Keratinocyte (primary cell): Measurements from ENCODE around the gene GJD2. TPM values are rescaled to one million over a fixed set of nuclear protein-coding genes. Genes with fewer than 3 reads are reported as not detected.

ENCODE experiments used
- DNase-seq: peaks from one replicate; pipeline ENCODE4 v3.0.0-alpha.2; 2011; ENCODE audit warnings: low read depth, missing footprints, low spot score
- FAIRE-seq: peaks from 2 replicates; lab custom pipeline; 2011; peaks lifted over from hg19 to GRCh38; lab: Jason Lieb, UNC
- H2AFZ ChIP-seq: 2 replicates; pipeline ENCODE4 v1.6.0; 2012; ENCODE audit warnings: low read length, control low read depth, inconsistent platforms; ENCODE audit not compliant: control insufficient read depth
- H3K27ac ChIP-seq: 2 replicates; pipeline ENCODE4 v1.5.1; 2011; ENCODE audit warnings: low read length; ENCODE audit not compliant: control insufficient read depth, insufficient read depth
- H3K27me3 ChIP-seq: 3 replicates; pipeline ENCODE4 v1.6.0; 2011; ENCODE audit warnings: low read length; ENCODE audit not compliant: control insufficient read depth, insufficient read depth; ENCODE audit errors: extremely low read depth
- H3K36me3 ChIP-seq, 2 experiments: 2 replicates in 1 of 2; 3 replicates in 1 of 2; pipeline ENCODE4 v1.5.1; 2011; ENCODE audit warnings: low read length in 2 of 2, mild to moderate bottlenecking in 1 of 2; ENCODE audit not compliant: control insufficient read depth in 2 of 2, insufficient read depth in 2 of 2; ENCODE audit errors: extremely low read depth in 1 of 2
- H3K4me1 ChIP-seq: 3 replicates; pipeline ENCODE4 v1.5.1; 2011; ENCODE audit warnings: low read length; ENCODE audit not compliant: control insufficient read depth, insufficient read depth; ENCODE audit errors: extremely low read depth
- H3K4me2 ChIP-seq: 3 replicates; pipeline ENCODE4 v1.6.0; 2011; ENCODE audit warnings: low read depth, low read length; ENCODE audit not compliant: control insufficient read depth, insufficient read depth; ENCODE audit errors: extremely low read depth
- H3K4me3 ChIP-seq, 3 experiments: fragments of 200-600 bp in 1 of 3; sonication (generic) in 1 of 3; 2 replicates in 2 of 3; 3 replicates in 1 of 3; pipeline ENCODE4 v1.5.1; 2011 to 2016; ENCODE audit warnings: low read length in 3 of 3, mild to moderate bottlenecking in 3 of 3, control low read depth in 2 of 3, inconsistent platforms in 1 of 3, low read depth in 1 of 3, mixed read lengths in 1 of 3, mixed run types in 1 of 3, moderate library complexity in 1 of 3; ENCODE audit not compliant: control insufficient read depth in 2 of 3, insufficient read depth in 2 of 3; ENCODE audit errors: extremely low read depth in 1 of 3
- H3K79me2 ChIP-seq: 2 replicates; pipeline ENCODE4 v1.6.0; 2012; ENCODE audit warnings: low read length; ENCODE audit not compliant: control insufficient read depth, insufficient read depth
- H3K9ac ChIP-seq: 3 replicates; pipeline ENCODE4 v1.6.0; 2011; ENCODE audit warnings: low read length; ENCODE audit not compliant: control insufficient read depth, insufficient read depth; ENCODE audit errors: extremely low read depth
- H3K9me1 ChIP-seq: 3 replicates; pipeline ENCODE4 v1.6.0; 2011; ENCODE audit warnings: low read length; ENCODE audit not compliant: control insufficient read depth, insufficient read depth; ENCODE audit errors: extremely low read depth
- H3K9me3 ChIP-seq: 2 replicates; pipeline ENCODE4 v1.5.1; 2012; ENCODE audit warnings: low read depth, low read length; ENCODE audit not compliant: control insufficient read depth
- H4K20me1 ChIP-seq: 3 replicates; pipeline ENCODE4 v1.6.0; 2011; ENCODE audit warnings: low read length; ENCODE audit not compliant: control insufficient read depth, insufficient read depth; ENCODE audit errors: extremely low read depth
- CTCF ChIP-seq, 3 experiments: IDR thresholded peaks in 1 of 3; conservative IDR thresholded peaks in 1 of 3; optimal IDR thresholded peaks in 1 of 3; 2 replicates in 2 of 3; 3 replicates in 1 of 3; pipeline versions ENCODE3 to v1.5.1; 2011; ENCODE audit warnings: low read length in 3 of 3, mild to moderate bottlenecking in 3 of 3, moderate library complexity in 2 of 3, control low read depth in 1 of 3, inconsistent platforms in 1 of 3; ENCODE audit not compliant: insufficient read depth in 2 of 3; ENCODE audit errors: extremely low read depth in 1 of 3
- EZH2 ChIP-seq: IDR thresholded peaks from one replicate; pipeline ENCODE4 v1.6.1; 2012; ENCODE audit warnings: inconsistent platforms, mild to moderate bottlenecking, low read length, moderate library complexity
- dilution Hi-C: fragments of 300-500 bp; cut with MboI; formaldehyde crosslinking; loops from one replicate; pipeline ENCODE4 v1.7.0; 2020; ENCODE audit warnings: low sequenced_read_pairs; ENCODE audit not compliant: extremely low pct_ligation_motif_present
- polyA plus RNA-seq, 5 experiments: library from polyadenylated mRNA; depleted of rRNA in 3 of 5; stranded (reverse) in 3 of 5; stranded (forward) in 1 of 5; unstranded in 1 of 5; fragments of >200 nt; gene quantifications; 1 replicate in 1 of 5; 2 replicates in 3 of 5; 3 replicates in 1 of 5; pipeline versions ENCODE4 v1.2.1 to v1.2.3, GENCODE V29; 2011 to 2012; ENCODE audit warnings: missing spikeins in 2 of 5, low read depth in 1 of 5, low replicate concordance in 1 of 5

GJD2 gene
- polyA plus RNA-seq, 1 donor (not counting 4 experiments of a cell fraction or from before 2014, with no cell fraction given): not detected

GRCh38 chr15:34769711-34770110 is 14.9 kb upstream of the GJD2 start:
- no peak for FAIRE-seq

DNA sequence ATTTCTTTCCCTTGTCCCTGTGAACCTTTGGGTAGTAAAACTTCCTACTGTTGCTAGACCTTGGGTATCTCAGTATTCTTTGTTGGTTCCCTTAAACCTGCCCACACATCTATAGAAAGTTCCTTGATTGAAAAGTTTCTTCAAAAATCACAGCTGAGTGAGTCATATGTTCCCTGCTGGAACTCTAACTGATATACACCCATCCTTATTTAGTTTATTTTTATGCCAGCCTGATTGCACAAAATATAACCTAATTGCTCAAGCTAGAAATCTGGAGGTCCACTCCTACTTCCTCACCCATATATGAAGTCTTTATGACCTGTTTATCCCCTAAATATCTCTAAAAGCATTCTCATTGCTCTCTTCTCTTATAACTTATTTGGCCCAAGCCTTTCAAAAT is 13.7 kb upstream of the GJD2 start:
- Histone ChIP-seq H3K4me3 (no peak overlapping the region), H3K9me1 (no peaks in the 10 kb centered on the region), H3K27me3 (peaks cover 4% of the 10 kb centered on the region), H3K79me2 (no peaks in the 10 kb centered on the region), H3K27ac (no peak overlapping the region), H3K4me1 (no peaks in the 10 kb centered on the region), H3K4me2 (no peak overlapping the region), H3K9ac (no peak overlapping the region), H2AFZ (no peak overlapping the region), H4K20me1 (no peaks in the 10 kb centered on the region), H3K36me3 (no peaks in the 10 kb centered on the region), H3K9me3 (no peaks in the 10 kb centered on the region)
- FAIRE-seq (no peak), DNase-seq (no peak)
- dilution Hi-C loops: no loop called here
- TF ChIP-seq EZH2: no peak
- TF ChIP-seq CTCF (optimal IDR thresholded peaks at IDR 0.05 in 1 of 3, IDR thresholded peaks at IDR 0.05 in 1 of 3, conservative IDR thresholded peaks at IDR 0.05 in 1 of 3; ENCODE audit: extremely low read depth in 1 of 3, insufficient read depth in 2 of 3, low read length in 3 of 3): no peak

More at GRCh38 chr15:34769711-34770110, 14.9 kb upstream of the GJD2 start:
- H2AFZ ChIP-seq: no peak overlapping the region
- dilution Hi-C loops: no loop called here
- no peaks in the 10 kb centered on the region for H3K9me1 ChIP-seq
- H3K9me3 ChIP-seq: no peaks in the 10 kb centered on the region
- H3K27ac ChIP-seq: no peak overlapping the region
- DNase-seq: no peak
- no peak overlapping the region for H3K4me2 ChIP-seq
- no peaks in the 10 kb centered on the region for H3K79me2 ChIP-seq
- H3K4me3 ChIP-seq: no peak overlapping the region
- no peaks in the 10 kb centered on the region for H3K4me1 ChIP-seq
- H3K9ac ChIP-seq: no peak overlapping the region
- peaks cover 4% of the 10 kb centered on the region for H3K27me3 ChIP-seq
- TF ChIP-seq EZH2 (no peak), CTCF (optimal IDR thresholded peaks at IDR 0.05 in 1 of 3, IDR thresholded peaks at IDR 0.05 in 1 of 3, conservative IDR thresholded peaks at IDR 0.05 in 1 of 3; ENCODE audit: extremely low read depth in 1 of 3, insufficient read depth in 2 of 3, low read length in 3 of 3) (no peak)
- H4K20me1 ChIP-seq: no peaks in the 10 kb centered on the region
- H3K36me3 ChIP-seq: no peaks in the 10 kb centered on the region
